Heart left ventricle (tissue), 13 donors: ENCODE data around the gene GOLGA2.

Source experiments
- CTCF ChIP-seq, 12 donors: fragments of 200-600 bp; sonication (generic) in 4 of 12; IDR thresholded peaks; one replicate each; pipeline versions ENCODE4 v1.5.0 to v1.8.0; 2018 to 2022; ENCODE audit warnings: antibody characterized with exemption in 12 of 12, mild to moderate bottlenecking in 5 of 12
- POLR2A ChIP-seq, 2 donors: fragments of 450-650 bp; IDR thresholded peaks; one replicate each; pipeline ENCODE4 v1.6.1; 2017; ENCODE audit warnings: antibody characterized with exemption in 2 of 2, mild to moderate bottlenecking in 2 of 2, moderate library complexity in 2 of 2
- donor health status: ischemic (EF 13 %, LVEDD 7.1; RV severe dilation, severe dysfunction).
- donor health status: DM: no; HTN: yes; CAD: no.
- donor health status: DM: no; HTN: no; CAD: no.
- donor health status: ischemic (EF 25% LVEDD 6.9; RV normal size, moderate dysfunction).
- donor health status: ischemic (EF 25% LVEDD 5.7; RV mildly dilated, moderate dysfunction).
- donor health status: ischemic (EF 35%, LVEDD 5.7; RV mildly dilated, moderate dysfunction).
- donor health status: nonischemic (EF 11% LVEDD 7.7; RV severe dilation, severe dysfunction).
- donor health status: DM: yes; HTN: yes; CAD: no.
- donor health status: PGD.
- donor health status: ischemic (EF 29% LVEDD 5.4; RV normal size, mild dysfunction).
- donor health status: nonischemic (EF 23%, LVEDD 6.1; RV moderate dilation, normal function).

DNA sequence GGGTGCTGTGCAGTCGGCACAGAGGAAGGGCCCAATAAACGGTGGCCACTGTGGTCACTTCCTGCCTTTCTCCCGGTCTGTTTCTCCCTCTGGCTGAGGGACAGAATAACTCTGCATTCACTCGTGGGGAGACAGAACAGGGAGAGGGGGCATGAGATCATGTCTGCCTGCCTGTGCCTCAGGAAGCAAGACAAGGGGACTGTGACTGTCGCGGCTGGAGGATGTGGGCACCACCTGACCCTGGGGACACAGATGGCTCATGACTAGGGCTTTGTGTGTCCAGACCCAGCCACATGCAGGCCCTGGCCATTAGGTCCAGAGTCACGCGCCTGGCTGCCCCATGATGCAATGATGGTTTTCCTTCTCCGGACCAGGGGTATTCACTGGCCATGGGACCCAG, 40.6 kb upstream of the GOLGA2 start:
- no peak for TF ChIP-seq POLR2A (IDR thresholded peaks at IDR 0.05)
- no peak for TF ChIP-seq CTCF (IDR thresholded peaks at IDR 0.05)
